ENCODE data around the gene GTF2I.
"Not testable (repeated sequence)": the region's sequence is repeated elsewhere in the genome, so short reads cannot be mapped to it uniquely, and the experiment has no call there.

GRCh38 chr7:74766991-74767390, 109.5 kb downstream of the GTF2I start:
- not testable (repeated sequence) for TF ChIP-seq CTCF (conservative IDR thresholded peaks at IDR 0.05; ENCODE audit: low read depth, low read length); EZH2 (IDR thresholded peaks at IDR 0.05; ENCODE audit: low read length, unreplicated experiment); EZH2phosphoT487 (IDR thresholded peaks at IDR 0.05; ENCODE audit: borderline replicate concordance, low read length)

Measured in PC-3 (cell line).